HG02840 (cell line): Measurements from ENCODE around the gene LIPH.

Experiments
- ATAC-seq: cut with Tn5 transposase; IDR thresholded peaks from one replicate; pipeline ENCODE4 v1.9.1; 2021; ENCODE audit warnings: mild to moderate bottlenecking, moderate library complexity, moderate number of reproducible peaks; ENCODE audit not compliant: unreplicated experiment, low FRiP score

Gene LIPH

GRCh38 chr3:185549122-185549521 lies 3.3 kb downstream of the LIPH start:
- ATAC-seq, result no peak

- no peak for ATAC-seq
Measured at GRCh38 chr3:185540695-185541094, 11.7 kb downstream of the LIPH start.

GRCh38 chr3:185539934-185540333 lies 12.5 kb downstream of the LIPH start:
- no peak for ATAC-seq

- peak; percentile 99 for ATAC-seq
Measured at GRCh38 chr3:185537369-185537970, 14.9 kb downstream of the LIPH start.

- no peak for ATAC-seq
Measured at GRCh38 chr3:185534511-185534910, 17.9 kb downstream of the LIPH start.

GRCh38 chr3:185532901-185533300 lies 19.5 kb downstream of the LIPH start:
- ATAC-seq, result no peak

GRCh38 chr3:185530856-185531255 lies 21.5 kb downstream of the LIPH start:
- ATAC-seq, result no peak

- ATAC-seq, result no peak
Measured at GRCh38 chr3:185528532-185528931, 23.9 kb downstream of the LIPH start.

- no peak for ATAC-seq
Measured at GRCh38 chr3:185527364-185527763, 25.0 kb downstream of the LIPH start.

GRCh38 chr3:185526349-185526951 lies 25.9 kb downstream of the LIPH start:
- ATAC-seq, result no peak

- ATAC-seq, result no peak
Measured at GRCh38 chr3:185521349-185522138, 30.8 kb downstream of the LIPH start.

- ATAC-seq, result no peak
Measured at GRCh38 chr3:185519021-185519420, 33.4 kb downstream of the LIPH start.

GRCh38 chr3:185517387-185518130 lies 34.8 kb downstream of the LIPH start:
- no peak for ATAC-seq

GRCh38 chr3:185511711-185512110 lies 40.7 kb downstream of the LIPH start:
- no peak for ATAC-seq

- no peak for ATAC-seq
Measured at GRCh38 chr3:185508335-185508991, 43.9 kb downstream of the LIPH start.

- ATAC-seq, result no peak
Measured at GRCh38 chr3:185507883-185508282, 44.5 kb downstream of the LIPH start.

GRCh38 chr3:185504636-185505035 lies 47.8 kb downstream of the LIPH start:
- ATAC-seq, result no peak

GRCh38 chr3:185503521-185503920 lies 48.9 kb downstream of the LIPH start:
- ATAC-seq, result no peak

GRCh38 chr3:185502987-185503386 lies 49.4 kb downstream of the LIPH start:
- ATAC-seq, result no peak
